AG08395 (cell line): Measurements from ENCODE around the gene SYCP3.

Experiments
- DNase-seq: peaks from one replicate; pipeline ENCODE4 v3.0.0; 2012; ENCODE audit warnings: mixed read lengths, low spot score

SYCP3 gene

DNA sequence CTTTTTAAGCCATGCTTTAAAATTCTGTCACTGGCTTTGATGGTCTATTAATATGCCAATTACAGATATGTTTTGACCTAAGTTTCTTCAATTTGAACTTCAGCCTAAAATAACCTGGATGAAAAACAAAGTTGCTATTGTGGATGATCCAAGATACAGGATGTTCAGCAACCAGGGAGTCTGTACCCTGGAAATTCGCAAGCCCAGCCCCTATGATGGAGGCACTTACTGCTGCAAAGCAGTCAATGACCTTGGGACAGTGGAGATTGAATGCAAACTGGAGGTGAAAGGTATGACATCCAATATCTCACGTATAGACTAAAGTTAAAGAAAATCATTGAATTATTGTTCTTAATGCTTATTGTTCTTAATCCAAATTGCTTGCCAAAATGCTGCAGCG, 59.0 kb downstream of the SYCP3 start:
- DNase-seq = no peak
